ENCODE data around the gene WNT7B.

GRCh38 chr22:45964372-45964771 is 12.6 kb downstream of the WNT7B start:
- TF ChIP-seq CTCF (IDR thresholded peaks at IDR 0.05) (no peak), POLR2A (IDR thresholded peaks at IDR 0.05) (no peak)

Measured in testis (tissue), 2 donors.